Keratinocyte (primary cell): Measurements from ENCODE around the gene TMC1. TPM values are rescaled to one million over a fixed set of nuclear protein-coding genes. Genes with fewer than 3 reads are reported as not detected.

ENCODE experiments used
- DNase-seq: peaks from one replicate; pipeline ENCODE4 v3.0.0-alpha.2; 2011; ENCODE audit warnings: low read depth, missing footprints, low spot score
- FAIRE-seq: peaks from 2 replicates; lab custom pipeline; 2011; peaks lifted over from hg19 to GRCh38; lab: Jason Lieb, UNC
- H2AFZ ChIP-seq: 2 replicates; pipeline ENCODE4 v1.6.0; 2012; ENCODE audit warnings: low read length, control low read depth, inconsistent platforms; ENCODE audit not compliant: control insufficient read depth
- H3K27ac ChIP-seq: 2 replicates; pipeline ENCODE4 v1.5.1; 2011; ENCODE audit warnings: low read length; ENCODE audit not compliant: control insufficient read depth, insufficient read depth
- H3K27me3 ChIP-seq: 3 replicates; pipeline ENCODE4 v1.6.0; 2011; ENCODE audit warnings: low read length; ENCODE audit not compliant: control insufficient read depth, insufficient read depth; ENCODE audit errors: extremely low read depth
- H3K36me3 ChIP-seq, 2 experiments: 2 replicates in 1 of 2; 3 replicates in 1 of 2; pipeline ENCODE4 v1.5.1; 2011; ENCODE audit warnings: low read length in 2 of 2, mild to moderate bottlenecking in 1 of 2; ENCODE audit not compliant: control insufficient read depth in 2 of 2, insufficient read depth in 2 of 2; ENCODE audit errors: extremely low read depth in 1 of 2
- H3K4me1 ChIP-seq: 3 replicates; pipeline ENCODE4 v1.5.1; 2011; ENCODE audit warnings: low read length; ENCODE audit not compliant: control insufficient read depth, insufficient read depth; ENCODE audit errors: extremely low read depth
- H3K4me2 ChIP-seq: 3 replicates; pipeline ENCODE4 v1.6.0; 2011; ENCODE audit warnings: low read depth, low read length; ENCODE audit not compliant: control insufficient read depth, insufficient read depth; ENCODE audit errors: extremely low read depth
- H3K4me3 ChIP-seq, 3 experiments: fragments of 200-600 bp in 1 of 3; sonication (generic) in 1 of 3; 2 replicates in 2 of 3; 3 replicates in 1 of 3; pipeline ENCODE4 v1.5.1; 2011 to 2016; ENCODE audit warnings: low read length in 3 of 3, mild to moderate bottlenecking in 3 of 3, control low read depth in 2 of 3, inconsistent platforms in 1 of 3, low read depth in 1 of 3, mixed read lengths in 1 of 3, mixed run types in 1 of 3, moderate library complexity in 1 of 3; ENCODE audit not compliant: control insufficient read depth in 2 of 3, insufficient read depth in 2 of 3; ENCODE audit errors: extremely low read depth in 1 of 3
- H3K79me2 ChIP-seq: 2 replicates; pipeline ENCODE4 v1.6.0; 2012; ENCODE audit warnings: low read length; ENCODE audit not compliant: control insufficient read depth, insufficient read depth
- H3K9ac ChIP-seq: 3 replicates; pipeline ENCODE4 v1.6.0; 2011; ENCODE audit warnings: low read length; ENCODE audit not compliant: control insufficient read depth, insufficient read depth; ENCODE audit errors: extremely low read depth
- H3K9me1 ChIP-seq: 3 replicates; pipeline ENCODE4 v1.6.0; 2011; ENCODE audit warnings: low read length; ENCODE audit not compliant: control insufficient read depth, insufficient read depth; ENCODE audit errors: extremely low read depth
- H3K9me3 ChIP-seq: 2 replicates; pipeline ENCODE4 v1.5.1; 2012; ENCODE audit warnings: low read depth, low read length; ENCODE audit not compliant: control insufficient read depth
- H4K20me1 ChIP-seq: 3 replicates; pipeline ENCODE4 v1.6.0; 2011; ENCODE audit warnings: low read length; ENCODE audit not compliant: control insufficient read depth, insufficient read depth; ENCODE audit errors: extremely low read depth
- CTCF ChIP-seq, 3 experiments: IDR thresholded peaks in 1 of 3; conservative IDR thresholded peaks in 1 of 3; optimal IDR thresholded peaks in 1 of 3; 2 replicates in 2 of 3; 3 replicates in 1 of 3; pipeline versions ENCODE3 to v1.5.1; 2011; ENCODE audit warnings: low read length in 3 of 3, mild to moderate bottlenecking in 3 of 3, moderate library complexity in 2 of 3, control low read depth in 1 of 3, inconsistent platforms in 1 of 3; ENCODE audit not compliant: insufficient read depth in 2 of 3; ENCODE audit errors: extremely low read depth in 1 of 3
- EZH2 ChIP-seq: IDR thresholded peaks from one replicate; pipeline ENCODE4 v1.6.1; 2012; ENCODE audit warnings: inconsistent platforms, mild to moderate bottlenecking, low read length, moderate library complexity
- dilution Hi-C: fragments of 300-500 bp; cut with MboI; formaldehyde crosslinking; loops from one replicate; pipeline ENCODE4 v1.7.0; 2020; ENCODE audit warnings: low sequenced_read_pairs; ENCODE audit not compliant: extremely low pct_ligation_motif_present
- polyA plus RNA-seq, 5 experiments: library from polyadenylated mRNA; depleted of rRNA in 3 of 5; stranded (reverse) in 3 of 5; stranded (forward) in 1 of 5; unstranded in 1 of 5; fragments of >200 nt; gene quantifications; 1 replicate in 1 of 5; 2 replicates in 3 of 5; 3 replicates in 1 of 5; pipeline versions ENCODE4 v1.2.1 to v1.2.3, GENCODE V29; 2011 to 2012; ENCODE audit warnings: missing spikeins in 2 of 5, low read depth in 1 of 5, low replicate concordance in 1 of 5

TMC1 gene
- polyA plus RNA-seq, 1 donor (not counting 4 experiments of a cell fraction or from before 2014, with no cell fraction given): 0.05 TPM

- no peak overlapping the region for H3K9ac ChIP-seq
- H3K79me2 ChIP-seq: no peaks in the 10 kb centered on the region
- H3K36me3 ChIP-seq: no peaks in the 10 kb centered on the region
- no peak overlapping the region for H2AFZ ChIP-seq
- no peak overlapping the region for H3K4me2 ChIP-seq
- H3K4me3 ChIP-seq: no peak overlapping the region
- H4K20me1 ChIP-seq: no peaks in the 10 kb centered on the region
- no peaks in the 10 kb centered on the region for H3K4me1 ChIP-seq
- DNase-seq: no peak
- H3K27me3 ChIP-seq: no peaks in the 10 kb centered on the region
- FAIRE-seq: no peak
- H3K9me1 ChIP-seq: no peaks in the 10 kb centered on the region
- H3K9me3 ChIP-seq: no peaks in the 10 kb centered on the region
- TF ChIP-seq EZH2: no peak
- no peak for TF ChIP-seq CTCF (optimal IDR thresholded peaks at IDR 0.05 in 1 of 3, IDR thresholded peaks at IDR 0.05 in 1 of 3, conservative IDR thresholded peaks at IDR 0.05 in 1 of 3; ENCODE audit: extremely low read depth in 1 of 3, insufficient read depth in 2 of 3, low read length in 3 of 3)
- H3K27ac ChIP-seq: no peak overlapping the region
- dilution Hi-C loops: no loop called here
Observed at GRCh38 chr9:72489986-72490385, 31.4 kb upstream of the TMC1 start.

- H4K20me1 ChIP-seq: no peaks in the 10 kb centered on the region
- no peak overlapping the region for H3K4me3 ChIP-seq
- H3K27me3 ChIP-seq: no peaks in the 10 kb centered on the region
- no peak overlapping the region for H2AFZ ChIP-seq
- dilution Hi-C loops: no loop called here
- no peak overlapping the region for H3K4me2 ChIP-seq
- no peak for FAIRE-seq
- H3K36me3 ChIP-seq: no peaks in the 10 kb centered on the region
- no peak overlapping the region for H3K27ac ChIP-seq
- no peak for DNase-seq
- H3K4me1 ChIP-seq: no peaks in the 10 kb centered on the region
- H3K9me3 ChIP-seq: no peaks in the 10 kb centered on the region
- H3K9ac ChIP-seq: no peak overlapping the region
- H3K9me1 ChIP-seq: no peaks in the 10 kb centered on the region
- TF ChIP-seq CTCF (optimal IDR thresholded peaks at IDR 0.05 in 1 of 3, IDR thresholded peaks at IDR 0.05 in 1 of 3, conservative IDR thresholded peaks at IDR 0.05 in 1 of 3; ENCODE audit: extremely low read depth in 1 of 3, insufficient read depth in 2 of 3, low read length in 3 of 3) (no peak), EZH2 (no peak)
- H3K79me2 ChIP-seq: no peaks in the 10 kb centered on the region
Observed at GRCh38 chr9:72491242-72491641, 30.2 kb upstream of the TMC1 start.
